HCT116 (cell line): Measurements from ENCODE around the gene NPHS1. TPM values are rescaled to one million over a fixed set of nuclear protein-coding genes. Genes with fewer than 3 reads are reported as not detected.
A peak's percentile ranks its signal among the peaks of the same experiment; 100 is the strongest.

Source experiments
- ATAC-seq: fragments of 200-7000 bp; cut with Tn5 transposase; 2 replicates; pipeline ENCODE4 v1.9.1; 2020; ENCODE audit warnings: mild to moderate bottlenecking, moderate library complexity
- BruUV-seq: library from RNA; stranded (reverse); fragments of 400-500 nt; replicated peaks from 2 replicates; lab custom pipeline; 2021; lab: Mats Ljungman, UMichigan
- CTCF ChIA-PET: fragments of 300-600 bp; sonication (Branson Sonifier 250); formaldehyde crosslinking; loops from one replicate; lab custom pipeline; 2021; ENCODE audit warnings: antibody characterized with exemption; lab: Charles Lee
- POLR2A ChIA-PET: fragments of 300-600, 350-600 bp; sonication (Branson Sonifier 250); formaldehyde crosslinking; loops from one replicate; lab custom pipeline; 2021; ENCODE audit warnings: antibody characterized with exemption; lab: Charles Lee
- RAD21 ChIA-PET, 2 experiments: fragments of 300-600 bp; sonication (Branson Sonifier 250); formaldehyde crosslinking; loops; one replicate each; lab custom pipeline; 2023; ENCODE audit warnings: low total read pairs in 2 of 2; ENCODE audit not compliant: uncharacterized antibody in 2 of 2, unreplicated experiment in 2 of 2, low non-redundant PET in 1 of 2; lab: Charles Lee
- DNase-seq: peaks from one replicate; pipeline ENCODE4 v3.0.0-alpha.2; 2010; ENCODE audit warnings: low read depth, low spot score
- H2AFZ ChIP-seq: fragments of 200-600 bp; shearing (Covaris generic), sonication (generic); 2 replicates; pipeline ENCODE4 v1.6.1; 2017; ENCODE audit warnings: low read depth, mixed run types, mixed read lengths, antibody characterized with exemption, low read length; ENCODE audit not compliant: poor library complexity, severe bottlenecking
- H3K27ac ChIP-seq: 2 replicates; pipeline ENCODE4 v1.5.1; 2012; ENCODE audit warnings: low read depth, low read length
- H3K27me3 ChIP-seq: fragments of 200-600 bp; sonication (generic); 2 replicates; pipeline ENCODE4 v1.6.1; 2016; ENCODE audit warnings: mixed run types, low read length, mixed read lengths; ENCODE audit not compliant: insufficient read depth
- H3K36me3 ChIP-seq, 2 experiments: fragments of 200-500 bp in 1 of 2; fragments of 200-600 bp in 1 of 2; sonication (Bioruptor generic) in 1 of 2; sonication (generic) in 1 of 2; 2 replicates each; pipeline versions ENCODE4 v1.5.1 to v1.6.1; 2014 to 2016; ENCODE audit warnings: low read length in 2 of 2, inconsistent platforms in 1 of 2, mixed read lengths in 1 of 2, mixed run types in 1 of 2; ENCODE audit not compliant: insufficient read depth in 2 of 2, control insufficient read depth in 1 of 2
- H3K4me1 ChIP-seq, 2 experiments: fragments of 200-600 bp in 1 of 2; sonication (generic) in 1 of 2; 2 replicates each; pipeline versions ENCODE4 v1.5.1 to v1.6.1; 2012 to 2017; ENCODE audit warnings: low read length in 2 of 2, inconsistent platforms in 1 of 2, mild to moderate bottlenecking in 1 of 2, mixed read lengths in 1 of 2, mixed run types in 1 of 2, moderate library complexity in 1 of 2; ENCODE audit not compliant: insufficient read depth in 2 of 2, control insufficient read depth in 1 of 2
- H3K4me2 ChIP-seq: fragments of 200-600 bp; sonication (generic); 2 replicates; pipeline ENCODE4 v1.6.1; 2017; ENCODE audit warnings: mixed run types, low read length, mixed read lengths
- H3K4me3 ChIP-seq, 2 experiments: fragments of 200-600 bp in 1 of 2; sonication (generic) in 1 of 2; replicated peaks in 1 of 2; 2 replicates each; pipeline ENCODE4 v1.5.1; 2011 to 2016; ENCODE audit warnings: low read length in 2 of 2, control low read depth in 1 of 2, low read depth in 1 of 2, mild to moderate bottlenecking in 1 of 2, mixed read lengths in 1 of 2, mixed run types in 1 of 2
- H3K79me2 ChIP-seq: fragments of 200-600 bp; sonication (generic); 2 replicates; pipeline ENCODE4 v1.6.1; 2017; ENCODE audit warnings: mild to moderate bottlenecking, mixed run types, low read length, moderate library complexity, mixed read lengths; ENCODE audit not compliant: insufficient read depth
- H3K9ac ChIP-seq: fragments of 200-600 bp; sonication (generic); 2 replicates; pipeline ENCODE4 v1.6.1; 2016; ENCODE audit warnings: low read length, mixed read lengths
- H3K9me2 ChIP-seq: fragments of 200-600 bp; sonication (generic), shearing (Covaris generic); 2 replicates; pipeline ENCODE4 v1.6.1; 2017; ENCODE audit warnings: mixed run types, mild to moderate bottlenecking, moderate library complexity; ENCODE audit not compliant: insufficient read depth
- H3K9me3 ChIP-seq, 2 experiments: fragments of 200-500 bp in 1 of 2; fragments of 200-600 bp in 1 of 2; sonication (Bioruptor generic) in 1 of 2; sonication (generic) in 1 of 2; 2 replicates each; pipeline ENCODE4 v1.6.1; 2014 to 2017; ENCODE audit warnings: low read length in 2 of 2, mixed read lengths in 2 of 2, inconsistent platforms in 1 of 2, low read depth in 1 of 2, mild to moderate bottlenecking in 1 of 2, mixed run types in 1 of 2, moderate library complexity in 1 of 2; ENCODE audit not compliant: control insufficient read depth in 1 of 2, insufficient read depth in 1 of 2
- H4K20me1 ChIP-seq: fragments of 200-600 bp; sonication (generic), shearing (Covaris generic); 2 replicates; pipeline ENCODE4 v1.6.1; 2017; ENCODE audit warnings: mixed run types, mild to moderate bottlenecking, moderate library complexity; ENCODE audit not compliant: insufficient read depth
- POLR2AphosphoS5 ChIP-seq: IDR thresholded peaks from 2 replicates; pipeline ENCODE4 v1.6.1; 2011; ENCODE audit warnings: mild to moderate bottlenecking, low read depth, low read length, moderate library complexity
- SIN3A ChIP-seq: IDR thresholded peaks from 2 replicates; pipeline ENCODE4 v1.6.1; 2012; ENCODE audit warnings: low read depth
- SP1 ChIP-seq: IDR thresholded peaks from 2 replicates; pipeline ENCODE4 v1.6.1; 2012; ENCODE audit warnings: low read depth
- SRF ChIP-seq: IDR thresholded peaks from 2 replicates; pipeline ENCODE4 v1.6.1; 2012; ENCODE audit warnings: low read depth
- YY1 ChIP-seq: IDR thresholded peaks from 2 replicates; pipeline ENCODE4 v1.6.1; 2011; ENCODE audit warnings: low read length, low read depth, moderate library complexity, mild to moderate bottlenecking; ENCODE audit not compliant: insufficient replicate concordance; ENCODE audit errors: extremely low read depth
- ZFX ChIP-seq: fragments of 450-650 bp; IDR thresholded peaks from 2 replicates; pipeline ENCODE4 v1.6.1; 2017
- intact Hi-C: fragments of 100-400 bp; cut with micrococcal nuclease; formaldehyde crosslinking; loops from 2 replicates; pipeline ENCODE4 v1.10.0; 2022
- total RNA-seq: library from RNA; stranded (reverse); gene quantifications from one replicate; pipeline ENCODE4 v1.2.1, GENCODE V29; 2021; ENCODE audit not compliant: unreplicated experiment
- TF ChIP-seq, protein P1 (sequence below): IDR thresholded peaks from 2 replicates; pipeline ENCODE4 v1.6.1; 2012
- TF ChIP-seq, protein P2 (sequence below): IDR thresholded peaks from 2 replicates; pipeline ENCODE4 v1.6.1; 2012; ENCODE audit warnings: low read depth

The NPHS1 gene
- total RNA-seq, 1 experiment from 2014 or later = 0.57 TPM

DNA sequence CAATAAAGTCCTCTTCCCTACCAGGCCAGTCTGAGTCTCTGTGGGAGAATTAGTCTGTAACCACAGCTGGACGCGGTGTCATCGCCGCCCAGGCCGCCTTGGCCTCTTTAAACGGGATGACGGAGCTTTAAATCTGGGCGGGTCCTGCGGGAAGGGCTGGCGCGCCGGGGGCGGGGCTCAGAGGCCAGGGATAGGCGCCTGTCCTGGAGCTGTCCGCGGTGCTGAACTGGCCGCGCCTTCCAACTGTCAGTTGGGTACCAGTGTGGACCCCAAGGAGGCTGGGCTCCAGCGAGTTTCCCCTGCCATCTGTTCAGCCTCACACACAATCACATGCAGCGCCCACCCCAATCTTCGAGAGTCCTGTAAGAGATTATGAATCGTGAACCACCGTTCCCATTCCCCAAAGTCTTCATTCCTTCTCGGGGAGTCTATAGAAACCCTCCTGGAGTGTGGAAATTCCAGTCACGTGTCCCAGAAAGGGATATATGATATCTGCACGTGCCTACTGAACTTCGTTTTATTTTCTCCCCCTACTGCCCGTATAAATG is 27.5 kb upstream of the NPHS1 start:
- CTCF ChIA-PET = interaction anchor here (0.6 to 1.5 kb wide), 4 partner anchors 10 to 185 kb away, joined by 3 to 12 read pairs (median 7); no protein-coding TSS in a partner anchor
- ATAC-seq = peak; percentile 97

More for the DNA sequence above, 27.5 kb upstream of the NPHS1 start:
- TF ChIP-seq, protein P1, sequence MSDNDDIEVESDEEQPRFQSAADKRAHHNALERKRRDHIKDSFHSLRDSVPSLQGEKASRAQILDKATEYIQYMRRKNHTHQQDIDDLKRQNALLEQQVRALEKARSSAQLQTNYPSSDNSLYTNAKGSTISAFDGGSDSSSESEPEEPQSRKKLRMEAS = peak; percentile 76
- peak; percentile 86 for TF ChIP-seq SIN3A
- TF ChIP-seq, protein P2, sequence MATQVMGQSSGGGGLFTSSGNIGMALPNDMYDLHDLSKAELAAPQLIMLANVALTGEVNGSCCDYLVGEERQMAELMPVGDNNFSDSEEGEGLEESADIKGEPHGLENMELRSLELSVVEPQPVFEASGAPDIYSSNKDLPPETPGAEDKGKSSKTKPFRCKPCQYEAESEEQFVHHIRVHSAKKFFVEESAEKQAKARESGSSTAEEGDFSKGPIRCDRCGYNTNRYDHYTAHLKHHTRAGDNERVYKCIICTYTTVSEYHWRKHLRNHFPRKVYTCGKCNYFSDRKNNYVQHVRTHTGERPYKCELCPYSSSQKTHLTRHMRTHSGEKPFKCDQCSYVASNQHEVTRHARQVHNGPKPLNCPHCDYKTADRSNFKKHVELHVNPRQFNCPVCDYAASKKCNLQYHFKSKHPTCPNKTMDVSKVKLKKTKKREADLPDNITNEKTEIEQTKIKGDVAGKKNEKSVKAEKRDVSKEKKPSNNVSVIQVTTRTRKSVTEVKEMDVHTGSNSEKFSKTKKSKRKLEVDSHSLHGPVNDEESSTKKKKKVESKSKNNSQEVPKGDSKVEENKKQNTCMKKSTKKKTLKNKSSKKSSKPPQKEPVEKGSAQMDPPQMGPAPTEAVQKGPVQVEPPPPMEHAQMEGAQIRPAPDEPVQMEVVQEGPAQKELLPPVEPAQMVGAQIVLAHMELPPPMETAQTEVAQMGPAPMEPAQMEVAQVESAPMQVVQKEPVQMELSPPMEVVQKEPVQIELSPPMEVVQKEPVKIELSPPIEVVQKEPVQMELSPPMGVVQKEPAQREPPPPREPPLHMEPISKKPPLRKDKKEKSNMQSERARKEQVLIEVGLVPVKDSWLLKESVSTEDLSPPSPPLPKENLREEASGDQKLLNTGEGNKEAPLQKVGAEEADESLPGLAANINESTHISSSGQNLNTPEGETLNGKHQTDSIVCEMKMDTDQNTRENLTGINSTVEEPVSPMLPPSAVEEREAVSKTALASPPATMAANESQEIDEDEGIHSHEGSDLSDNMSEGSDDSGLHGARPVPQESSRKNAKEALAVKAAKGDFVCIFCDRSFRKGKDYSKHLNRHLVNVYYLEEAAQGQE = peak; percentile 98
- peak; percentile 20 for TF ChIP-seq YY1
- TF ChIP-seq SP1 = peak; percentile 51; the same call in 1 of the 2 replicates
- 0 out of 2 replicates have a peak, but pooled peaks have one; percentile 20 for TF ChIP-seq POLR2AphosphoS5
- TF ChIP-seq ZFX = no peak
- TF ChIP-seq SRF = no peak
- Histone ChIP-seq H3K27ac (no peak overlapping the region), H3K9me3 (no peaks in the 10 kb centered on the region), H3K4me1 (peaks cover 2 to 11% of the 10 kb centered on the region in 2 experiments; a peak in 2 of 4 replicates), H3K4me3 (no peak overlapping the region), H3K79me2 (no peaks in the 10 kb centered on the region), H3K36me3 (no peaks in the 10 kb centered on the region; a peak in 1 of 4 replicates), H3K9ac (no peak overlapping the region), H2AFZ (no peak overlapping the region), H3K9me2 (no peaks in the 10 kb centered on the region), H3K27me3 (no peaks in the 10 kb centered on the region), H4K20me1 (no peaks in the 10 kb centered on the region), H3K4me2 (peak overlapping the region; percentile 63)
- intact Hi-C loops = loop anchor here (2.0 to 10.0 kb wide), 4 partner anchors 51 to 188 kb away; partner anchors contain the start of genes THAP8 and WDR62
- ChIA-PET RAD21 (interaction anchor here (0.7 to 1.1 kb wide), 4 partner anchors 10 to 60 kb away, joined by 3 to 8 read pairs (median 3); no protein-coding TSS in a partner anchor), POLR2A (interaction anchor here (1.0 to 1.5 kb wide), 3 partner anchors 10 to 51 kb away, joined by 4 to 6 read pairs (median 6); partner anchors contain the start of gene APLP1)
- DNase-seq = peak; percentile 75
- BruUV-seq = no TSS peak
